HG03175 (cell line): Measurements from ENCODE around the gene ZNF688.
"Not testable (repeated sequence)": the region's sequence is repeated elsewhere in the genome, so short reads cannot be mapped to it uniquely, and the experiment has no call there.

Experiments used
- ATAC-seq: cut with Tn5 transposase; IDR thresholded peaks from one replicate; pipeline ENCODE4 v1.9.1; 2021; ENCODE audit warnings: mild to moderate bottlenecking, moderate library complexity; ENCODE audit not compliant: unreplicated experiment

ZNF688 gene

DNA sequence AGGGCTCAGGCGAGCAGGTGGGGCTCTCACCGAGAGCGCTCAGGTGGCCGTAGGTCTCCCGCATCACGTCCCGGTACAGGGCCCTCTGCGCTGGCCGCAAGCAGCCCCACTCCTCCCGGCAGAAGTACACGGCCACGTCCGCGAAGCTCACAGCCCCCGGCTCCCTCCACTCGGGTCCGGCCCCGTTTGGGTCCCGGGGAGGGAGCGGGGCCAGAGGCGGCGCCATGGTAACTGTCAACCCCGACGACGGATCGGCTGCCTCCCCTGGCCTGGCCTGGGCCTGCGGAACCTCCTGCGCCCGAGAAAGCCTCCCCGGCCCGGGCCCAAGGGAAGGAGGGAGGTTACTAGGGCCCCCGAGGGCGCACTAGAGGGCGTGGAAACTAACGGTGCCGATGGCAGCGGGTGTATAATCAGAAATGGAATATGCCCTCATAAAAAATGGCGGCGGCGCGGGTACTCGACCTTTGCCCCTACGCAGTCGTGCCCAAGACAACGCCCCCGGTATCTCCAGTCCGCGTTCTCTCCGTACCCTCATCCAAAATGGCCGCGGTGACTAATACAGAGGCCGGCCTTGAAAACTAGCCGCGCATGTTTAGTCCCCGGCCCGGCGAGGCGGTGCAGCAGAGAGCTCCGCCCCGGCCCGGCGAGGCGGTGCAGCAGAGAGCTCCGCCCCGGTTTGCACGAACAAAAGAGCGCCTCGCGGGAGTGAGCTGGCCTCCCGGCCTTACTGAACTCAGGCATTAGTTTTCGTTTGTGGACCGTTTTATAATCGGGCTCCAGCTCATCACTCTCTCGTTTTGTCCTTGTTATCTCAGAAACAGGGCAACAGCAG, 13.3 kb downstream of the ZNF688 start, which contains the start of gene ZNF764:
ZNF764 (minus strand) TSS at position 418 of the 832 bp plus-strand sequence; CDS start at position 226, 192 bp downstream.
- peak; percentile 90 for ATAC-seq

DNA sequence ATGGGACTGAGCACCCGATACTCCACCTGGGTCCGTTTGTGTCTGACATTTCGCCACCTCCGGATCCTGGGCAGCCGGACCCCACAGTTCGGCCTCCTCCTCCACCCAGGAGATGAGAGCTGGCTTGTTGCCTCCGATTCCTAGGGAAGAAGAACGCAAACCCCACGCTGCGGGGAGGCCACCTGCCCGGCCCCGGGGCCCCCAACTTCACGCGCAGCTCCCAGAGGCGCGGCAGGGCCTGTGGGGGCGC, 13.9 kb downstream of the ZNF688 start:
- ATAC-seq: peak; percentile 4

DNA sequence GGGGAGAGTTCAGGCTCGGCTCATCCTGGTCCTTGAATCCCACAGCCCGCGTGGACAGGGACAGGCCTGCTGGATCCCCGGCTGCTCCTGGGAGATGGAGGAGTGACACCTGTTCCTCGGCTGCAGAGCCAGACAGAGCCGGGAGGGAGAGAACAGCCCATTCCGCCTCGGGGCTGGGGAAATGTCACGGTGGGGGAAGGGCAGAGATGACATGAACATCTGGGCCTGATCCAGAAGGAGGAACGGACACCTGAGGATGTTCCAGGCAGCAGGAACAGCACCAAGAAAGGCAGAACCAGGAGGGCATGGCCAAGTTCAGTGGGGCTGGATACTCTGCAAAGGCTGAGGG, 15.4 kb downstream of the ZNF688 start:
- ATAC-seq: no peak

DNA sequence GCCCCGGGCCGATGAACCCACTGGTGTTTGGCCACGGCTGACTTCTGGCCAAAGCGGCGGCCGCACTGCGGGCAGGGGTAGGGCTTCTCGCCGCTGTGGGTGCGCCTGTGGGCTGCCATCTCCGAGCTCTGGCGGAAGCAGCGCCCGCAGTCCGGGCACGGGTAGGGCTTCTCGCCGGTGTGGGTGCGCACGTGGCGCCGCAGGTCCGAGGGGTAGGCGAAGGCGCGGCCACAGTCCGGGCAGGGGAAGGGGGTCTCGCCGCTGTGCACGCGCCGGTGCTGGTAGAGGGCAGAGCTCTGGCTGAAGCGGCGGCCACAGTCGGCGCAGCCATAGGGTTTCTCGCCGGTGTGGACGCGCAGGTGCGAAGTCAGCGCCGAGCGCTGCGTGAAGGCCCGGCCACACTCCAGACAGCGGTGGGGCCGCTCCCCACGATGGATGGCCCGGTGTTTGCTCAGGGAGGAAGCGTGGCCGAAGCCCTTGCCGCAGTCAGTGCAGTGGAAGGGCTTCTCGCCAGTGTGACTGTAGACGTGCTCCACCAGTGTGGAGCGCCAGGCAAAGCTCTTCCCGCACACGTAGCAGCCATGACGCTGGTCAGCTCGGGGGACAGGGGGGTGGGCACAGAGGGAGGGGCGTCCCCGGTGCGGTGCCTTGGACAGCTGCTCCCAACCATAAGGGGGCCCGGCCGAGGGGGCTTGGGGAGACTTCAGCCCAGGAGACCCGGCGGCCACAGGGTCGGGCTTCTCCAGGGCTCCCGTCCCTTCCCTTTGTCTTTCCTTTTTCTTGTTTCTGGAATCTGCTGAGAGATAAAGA, 16.0 kb downstream of the ZNF688 start:
- no peak for ATAC-seq

DNA sequence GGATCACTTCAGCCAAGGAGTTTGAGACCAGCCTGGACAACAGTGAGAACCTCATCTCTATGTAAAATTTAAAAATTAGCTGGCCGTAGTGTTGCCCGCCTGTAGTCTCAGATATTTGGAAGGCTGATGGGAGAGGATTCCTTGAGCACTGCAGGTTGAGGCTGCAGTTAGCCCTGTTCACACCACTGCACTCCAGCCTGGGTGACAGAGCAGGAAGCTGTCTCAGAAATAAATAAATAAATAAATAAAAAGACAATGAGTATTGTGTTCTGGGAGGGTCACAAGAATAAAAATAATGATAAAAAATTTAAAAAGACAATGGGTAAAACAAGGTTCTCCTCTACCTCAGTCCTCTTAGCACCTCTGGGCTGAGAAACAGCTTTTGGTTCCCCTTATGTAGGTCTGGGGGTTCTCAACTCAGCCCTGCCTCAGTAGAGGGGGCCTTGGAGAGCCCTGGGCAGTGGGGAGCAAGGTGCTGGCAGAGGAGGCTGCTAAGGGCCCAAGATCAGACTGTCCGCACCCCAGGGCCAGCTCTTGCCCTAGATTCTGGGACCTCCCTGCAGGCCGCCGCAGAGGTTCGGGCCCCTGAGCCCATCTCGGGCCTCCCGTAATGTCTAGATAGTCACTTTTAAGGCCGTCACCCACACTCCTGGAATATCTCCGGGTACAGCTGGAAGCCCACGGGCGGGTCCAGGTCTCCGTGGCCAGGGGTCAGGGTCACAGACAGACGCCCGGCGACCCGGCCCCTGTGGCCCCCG, 16.8 kb downstream of the ZNF688 start:
- ATAC-seq: no peak

DNA sequence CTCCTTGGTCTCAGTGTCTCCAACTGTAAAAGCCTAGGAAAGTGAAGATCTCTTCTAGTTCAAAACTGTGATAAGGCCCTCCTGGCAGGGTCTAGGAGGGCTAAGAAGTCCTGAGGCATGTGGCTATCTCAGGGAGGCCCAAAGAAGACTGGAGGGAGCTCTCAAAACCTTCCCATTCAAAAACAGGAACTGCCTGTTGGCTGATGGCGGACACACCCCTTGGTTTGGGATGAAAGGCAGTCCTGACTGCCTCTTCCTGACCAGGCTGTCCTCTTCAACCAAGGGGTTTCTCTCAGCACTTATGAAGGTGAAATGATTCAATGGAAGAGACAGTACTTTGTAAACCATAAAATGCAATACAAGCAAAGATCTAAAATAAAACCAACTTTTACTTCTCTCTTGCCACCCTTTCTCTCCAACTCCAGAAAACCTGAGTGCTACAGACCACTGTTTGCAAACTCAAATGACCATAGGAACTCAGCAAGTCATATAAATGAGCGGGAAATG, 18.1 kb downstream of the ZNF688 start:
- no peak for ATAC-seq

DNA sequence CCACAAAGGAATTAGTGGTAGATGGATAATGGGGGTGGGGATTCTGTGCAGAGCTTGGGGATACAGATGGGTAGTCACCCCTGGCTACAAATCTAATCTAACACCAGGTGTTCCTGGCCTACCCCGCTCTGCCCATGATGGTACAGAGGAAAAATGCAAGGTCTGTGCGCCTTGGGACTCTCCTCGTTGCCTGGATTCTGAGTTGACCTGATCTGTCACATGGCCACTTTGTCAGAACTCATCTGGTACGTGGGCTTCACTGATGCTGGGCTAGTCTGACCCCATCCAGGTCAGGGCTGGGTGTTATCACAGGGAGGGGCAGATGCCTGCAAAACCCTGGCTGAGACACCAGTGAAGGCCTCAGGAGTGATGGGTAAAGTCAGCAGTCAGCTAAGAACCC, 18.6 kb downstream of the ZNF688 start:
- ATAC-seq: no peak

DNA sequence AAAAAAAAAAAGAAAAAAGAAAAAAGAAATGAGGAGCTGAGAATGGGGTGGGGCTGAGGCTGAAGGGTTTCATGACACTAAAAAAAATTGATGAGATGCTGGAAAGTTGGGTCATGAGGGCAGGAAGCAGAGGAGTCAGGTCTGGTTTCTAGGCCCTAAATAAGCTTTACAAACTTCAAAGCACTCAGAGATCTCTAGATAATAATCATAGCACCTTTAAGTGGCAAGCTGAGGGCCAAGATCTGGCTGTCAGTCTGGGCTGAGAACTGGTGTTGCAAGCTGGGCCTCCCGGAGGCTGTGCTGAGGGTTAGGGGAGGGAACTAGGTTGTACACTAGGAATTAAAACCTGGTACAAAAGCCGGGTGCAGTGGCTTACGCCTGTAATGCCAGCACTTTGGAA, 19.7 kb downstream of the ZNF688 start:
- no peak for ATAC-seq

DNA sequence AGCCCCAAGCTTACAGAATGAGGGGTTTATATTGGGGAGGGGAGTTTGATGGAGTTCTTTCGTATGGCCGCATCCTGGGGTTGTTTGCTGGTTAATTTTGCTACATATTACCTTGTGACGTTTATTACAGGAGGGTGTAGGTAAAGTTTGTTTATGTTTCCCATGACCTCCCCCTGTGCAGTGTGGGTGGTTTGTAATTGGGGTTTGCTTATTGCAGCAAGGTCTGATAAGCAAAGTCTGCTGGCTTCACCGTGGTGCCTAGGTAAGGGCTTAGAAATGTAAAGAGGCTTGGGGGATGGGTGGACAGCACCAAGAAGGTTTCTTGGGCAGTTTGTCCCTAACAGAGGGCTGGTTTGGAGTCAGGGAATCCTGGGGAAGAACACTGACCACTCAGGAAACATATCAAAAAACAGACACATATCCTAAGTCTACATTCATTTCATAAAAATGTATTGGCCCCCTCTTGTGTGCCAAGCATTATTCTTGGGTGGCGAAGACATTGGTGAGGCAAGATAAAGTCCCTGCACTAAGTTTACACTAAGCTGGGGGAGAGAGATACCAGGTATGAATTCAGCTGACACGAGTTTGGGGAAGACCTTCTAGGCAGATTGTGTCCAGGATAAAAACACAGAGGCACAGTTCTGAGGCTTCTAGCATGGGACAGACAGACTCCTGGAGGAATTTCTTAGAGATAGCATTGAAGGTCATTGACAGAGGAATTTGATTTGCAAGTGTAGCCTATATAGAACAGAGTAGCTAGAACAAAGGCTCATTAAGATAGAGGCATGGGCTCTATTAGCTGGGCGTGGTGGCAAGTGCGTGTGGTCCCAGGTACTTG, 22.9 kb downstream of the ZNF688 start:
- ATAC-seq: no peak

DNA sequence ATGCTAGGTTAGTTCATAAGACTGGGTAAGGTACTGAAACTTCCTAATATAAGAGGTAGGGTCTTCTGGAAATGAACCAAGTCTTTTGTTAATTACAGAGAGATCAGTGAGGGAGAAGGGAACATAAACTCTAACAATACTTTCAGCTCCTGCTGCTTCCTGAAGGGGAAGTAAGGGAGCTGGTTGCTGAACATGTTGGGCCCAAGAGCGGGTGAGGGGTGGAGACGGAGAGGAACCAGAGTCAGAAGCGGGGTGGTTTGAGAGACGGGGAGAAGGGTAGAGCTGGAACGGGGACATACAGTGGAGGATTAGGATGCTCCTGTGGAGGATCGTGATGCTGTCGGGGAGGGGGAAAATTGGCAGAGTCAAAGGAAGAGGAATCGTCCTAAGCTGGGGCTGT, 25.4 kb downstream of the ZNF688 start:
- no peak for ATAC-seq

DNA sequence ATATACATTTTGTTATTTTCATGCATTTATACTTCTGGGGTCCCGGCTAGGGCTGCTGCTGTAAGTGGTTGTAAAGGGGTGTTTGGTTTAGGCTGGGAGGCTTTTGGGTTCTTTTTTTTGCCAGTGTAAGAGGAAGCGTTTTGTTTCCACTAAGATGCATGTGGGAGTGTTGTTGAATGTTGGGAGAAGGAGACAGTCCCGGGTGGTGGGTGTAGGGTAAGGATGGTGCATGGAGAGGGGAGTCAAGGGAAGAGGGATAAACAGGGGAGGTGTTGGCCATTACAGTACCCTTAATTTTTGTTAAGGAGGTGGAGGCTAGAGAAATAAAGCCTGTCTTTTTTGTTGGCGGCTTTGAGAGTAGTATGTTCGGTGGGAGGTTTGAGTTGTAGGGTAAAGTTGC, 28.4 kb downstream of the ZNF688 start:
- no peak for ATAC-seq

DNA sequence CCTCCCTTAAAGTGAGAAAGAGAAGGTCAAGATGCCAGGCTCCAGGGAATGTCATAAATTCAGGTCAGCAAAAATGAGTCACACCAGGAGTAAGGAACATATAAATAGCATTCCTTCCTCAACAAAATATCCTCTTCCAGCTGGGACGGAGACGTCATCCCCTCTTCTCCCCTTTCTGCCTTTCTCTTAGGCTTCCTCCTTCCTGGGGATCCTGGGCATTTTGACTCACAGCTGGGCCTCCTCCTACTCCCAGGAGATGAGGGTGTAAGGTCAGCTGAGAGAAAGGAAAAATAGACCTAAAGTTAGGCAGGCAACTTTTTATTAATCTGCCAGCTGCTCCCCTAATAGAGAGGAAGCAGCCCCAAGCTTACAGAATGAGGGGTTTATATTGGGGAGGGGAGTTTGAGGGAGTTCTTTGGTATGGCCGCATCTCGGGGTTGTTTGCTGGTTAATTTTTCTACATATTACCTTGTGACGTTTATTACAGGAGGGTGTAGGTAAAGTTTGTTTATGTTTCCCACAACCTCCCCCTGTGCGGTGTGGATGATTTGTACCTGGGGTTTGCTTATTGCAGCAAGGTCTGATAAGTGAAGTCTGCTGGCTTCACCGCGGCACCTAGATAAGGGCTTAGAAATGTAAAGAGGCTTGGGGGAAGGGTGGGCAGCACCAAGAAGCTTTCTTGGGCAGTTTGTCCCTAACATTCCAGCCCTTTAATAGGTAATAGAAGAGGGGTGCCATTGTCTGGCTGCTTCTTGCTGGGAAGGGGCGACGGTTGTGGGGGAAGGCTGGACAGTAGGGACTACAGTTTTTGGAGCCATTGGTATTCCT, 29.8 kb downstream of the ZNF688 start:
- ATAC-seq: no peak

DNA sequence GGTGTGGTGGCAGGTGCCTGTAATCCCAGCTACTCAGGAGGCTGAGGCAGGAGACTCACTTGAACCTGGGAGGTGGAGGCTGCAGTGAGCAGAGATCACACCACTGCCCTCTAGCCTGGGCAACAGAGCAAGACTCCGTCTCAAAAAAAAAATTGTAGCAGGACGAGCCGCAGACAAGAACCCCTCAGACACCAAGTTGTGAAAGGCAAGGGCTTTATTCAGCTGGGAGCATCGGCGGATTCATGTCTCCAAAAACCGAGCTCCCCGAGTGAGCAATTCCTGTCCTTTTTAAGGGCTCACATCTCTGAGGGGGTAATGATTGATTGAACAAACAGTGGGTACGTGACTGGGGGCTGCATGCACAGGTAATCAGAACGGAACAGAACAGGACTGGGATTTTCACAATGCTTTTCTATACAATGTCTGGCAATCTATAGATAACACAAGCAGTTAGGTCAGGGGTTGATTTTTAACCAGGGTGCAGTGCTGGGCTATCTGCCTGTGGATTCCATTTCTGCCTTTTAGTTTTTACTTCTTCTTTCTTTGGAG, 30.5 kb downstream of the ZNF688 start:
- ATAC-seq: not testable (repeated sequence)

DNA sequence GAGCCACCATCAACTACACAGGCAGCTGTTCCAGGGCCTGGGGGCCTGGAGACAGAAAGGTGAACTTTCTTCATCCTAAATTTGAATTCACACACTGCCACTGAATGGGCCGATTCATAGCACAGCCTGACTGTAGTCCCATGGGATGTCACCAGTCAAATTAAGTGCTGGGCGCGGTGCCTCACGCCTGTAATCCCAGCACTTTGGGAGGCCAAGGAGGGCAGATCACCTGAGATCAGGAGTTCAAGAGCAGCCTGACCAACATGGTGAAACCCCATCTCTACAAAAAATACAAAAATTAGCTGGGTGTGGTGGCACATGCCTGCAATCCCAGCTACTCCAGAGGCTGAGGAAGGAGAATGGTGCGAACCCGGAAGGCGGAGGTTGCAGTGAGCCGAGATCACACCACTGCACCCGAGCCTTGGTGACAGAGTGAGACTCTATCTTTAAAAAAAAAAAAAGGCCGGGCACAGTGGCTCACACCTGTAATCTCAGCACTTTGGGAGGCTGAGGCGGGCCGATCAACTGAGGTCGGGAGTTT, 31.5 kb downstream of the ZNF688 start:
- ATAC-seq: not testable (repeated sequence)

DNA sequence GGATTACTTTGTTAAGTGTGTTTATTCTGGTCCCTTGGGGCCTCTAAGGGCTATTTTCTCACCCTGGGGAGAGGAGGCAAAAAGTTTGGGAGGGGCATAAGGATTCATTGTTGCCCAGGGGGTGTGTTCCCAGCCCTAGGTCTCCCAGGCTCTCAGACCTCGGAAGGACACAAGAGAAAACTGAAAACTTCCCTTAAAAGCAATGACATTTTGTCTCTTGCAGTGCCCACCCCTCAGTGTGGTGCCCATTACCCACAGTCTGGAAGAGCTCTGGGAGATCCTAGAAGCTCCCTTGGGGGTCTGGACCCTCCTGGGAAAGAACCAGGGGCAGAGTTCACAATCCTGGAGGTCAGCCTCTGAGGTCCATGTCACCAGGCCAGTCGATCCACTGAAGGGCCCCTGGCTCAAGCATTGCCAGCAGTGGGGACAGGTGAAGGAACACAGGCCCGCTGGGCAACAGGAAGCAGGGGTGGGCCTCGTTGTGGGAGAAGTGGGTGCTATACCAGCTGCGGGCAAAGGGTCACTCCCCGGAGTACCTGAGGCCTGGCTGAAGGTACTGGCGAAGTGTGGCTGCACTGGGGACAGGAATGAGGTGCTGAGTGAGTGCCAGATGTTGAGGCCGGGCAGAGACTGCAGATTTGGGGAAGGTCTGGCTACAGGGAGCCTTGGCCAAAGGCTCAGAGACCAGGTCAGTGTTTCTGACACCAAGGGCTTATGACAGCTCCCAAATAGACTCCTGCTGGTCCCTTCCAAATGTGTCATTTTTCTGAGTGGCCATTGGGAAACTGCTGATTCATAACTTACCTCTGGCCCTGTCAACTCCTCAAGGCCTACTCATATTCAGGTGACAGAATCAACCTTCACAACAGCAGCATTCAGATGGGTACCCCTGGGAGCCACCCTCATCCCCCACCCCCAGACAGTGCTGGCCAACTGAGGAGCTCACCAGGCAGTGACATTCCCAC, 32.2 kb downstream of the ZNF688 start:
- ATAC-seq: no peak

DNA sequence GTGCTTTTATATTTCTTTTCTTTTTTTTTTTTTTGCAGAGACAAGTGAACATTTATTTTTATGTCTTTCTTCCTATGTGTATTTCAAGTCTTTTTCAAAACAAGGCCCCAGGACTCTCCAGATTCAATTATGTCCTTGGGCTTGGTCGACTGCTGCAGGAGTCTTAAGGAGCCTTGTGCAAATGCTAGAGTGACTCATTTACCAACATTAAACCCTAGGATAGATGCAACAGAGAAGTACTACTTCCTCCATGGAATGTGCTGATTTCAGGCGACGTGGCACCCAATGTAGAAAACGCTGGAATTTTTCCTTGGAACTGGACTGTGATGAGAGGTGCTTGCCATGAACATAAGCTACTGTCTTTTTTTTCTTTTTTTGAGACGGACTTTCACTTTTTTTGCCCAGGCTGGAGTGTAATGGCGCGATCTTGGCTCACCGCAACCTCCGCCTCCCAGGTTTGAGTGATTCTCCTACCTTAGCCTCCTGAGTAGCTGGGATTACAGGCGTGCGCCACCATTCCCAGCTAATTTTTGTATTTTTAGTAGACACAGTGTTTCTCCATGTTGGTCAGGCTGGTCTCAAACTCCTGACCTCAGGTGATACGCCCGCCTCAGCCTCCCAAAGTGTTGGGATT, 35.0 kb downstream of the ZNF688 start:
- not testable (repeated sequence) for ATAC-seq

DNA sequence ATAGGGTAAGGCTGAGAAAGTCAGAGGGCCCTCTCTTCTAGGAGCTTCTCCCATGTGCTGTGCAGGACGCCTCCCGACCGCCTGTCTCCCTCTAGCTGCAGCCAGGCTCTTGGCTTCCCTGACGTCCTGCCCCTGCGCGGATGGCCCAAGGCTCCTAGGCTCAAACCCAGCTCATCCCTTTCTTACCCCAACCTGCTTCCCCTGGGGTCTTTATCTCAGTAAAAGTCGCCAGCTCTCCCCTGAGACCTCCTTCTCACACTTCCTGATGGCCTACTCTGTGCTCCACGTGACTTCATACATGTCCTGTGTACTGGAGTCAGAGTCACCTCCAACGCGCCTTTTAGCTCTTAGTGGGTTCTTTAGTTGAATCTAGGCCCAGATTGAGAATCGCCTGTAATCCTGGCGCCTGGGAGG, 35.7 kb downstream of the ZNF688 start:
- ATAC-seq: peak; percentile 47
